Stimulated activated CD8-positive, alpha-beta memory T cell treated with anti-CD3 and anti-CD28 coated beads, Interleukin-7, amount 100 ng/mL, for 4 hours (primary cell): ENCODE results near the gene RRAS.
"Not testable (repeated sequence)": the region's sequence is repeated elsewhere in the genome, so short reads cannot be mapped to it uniquely, and the experiment has no call there.

Source experiments
- DNase-seq, 2 donors: peaks; one replicate each; pipeline ENCODE4 v3.0.0-alpha.2; 2020; ENCODE audit warnings: low read depth in 2 of 2

RRAS gene

GRCh38 chr19:49655570-49656455 is 15.9 kb upstream of the RRAS start:
- no peak for DNase-seq

DNA sequence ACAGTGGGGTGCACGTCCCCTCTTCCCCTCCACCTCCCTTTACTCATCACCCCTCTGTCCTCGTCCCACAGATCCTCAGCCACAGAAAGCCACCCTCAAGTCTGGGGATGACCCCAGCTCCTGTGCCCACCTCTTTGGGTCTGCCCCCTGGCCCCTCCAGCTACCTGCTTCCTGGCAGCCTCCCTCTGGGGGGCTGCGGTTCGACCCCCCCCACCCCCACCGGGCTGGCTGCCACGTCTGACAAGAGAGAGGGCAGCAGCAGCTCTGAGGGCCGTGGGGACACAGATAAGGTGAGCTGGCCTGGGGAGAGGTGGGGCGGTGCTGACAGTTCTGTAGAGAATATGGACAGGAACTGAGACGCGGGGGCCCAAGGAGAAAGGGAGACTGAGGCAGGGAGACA is 14.6 kb upstream of the RRAS start:
- DNase-seq = no peak

GRCh38 chr19:49653466-49653806 is 13.5 kb upstream of the RRAS start:
- no peak for DNase-seq

DNA sequence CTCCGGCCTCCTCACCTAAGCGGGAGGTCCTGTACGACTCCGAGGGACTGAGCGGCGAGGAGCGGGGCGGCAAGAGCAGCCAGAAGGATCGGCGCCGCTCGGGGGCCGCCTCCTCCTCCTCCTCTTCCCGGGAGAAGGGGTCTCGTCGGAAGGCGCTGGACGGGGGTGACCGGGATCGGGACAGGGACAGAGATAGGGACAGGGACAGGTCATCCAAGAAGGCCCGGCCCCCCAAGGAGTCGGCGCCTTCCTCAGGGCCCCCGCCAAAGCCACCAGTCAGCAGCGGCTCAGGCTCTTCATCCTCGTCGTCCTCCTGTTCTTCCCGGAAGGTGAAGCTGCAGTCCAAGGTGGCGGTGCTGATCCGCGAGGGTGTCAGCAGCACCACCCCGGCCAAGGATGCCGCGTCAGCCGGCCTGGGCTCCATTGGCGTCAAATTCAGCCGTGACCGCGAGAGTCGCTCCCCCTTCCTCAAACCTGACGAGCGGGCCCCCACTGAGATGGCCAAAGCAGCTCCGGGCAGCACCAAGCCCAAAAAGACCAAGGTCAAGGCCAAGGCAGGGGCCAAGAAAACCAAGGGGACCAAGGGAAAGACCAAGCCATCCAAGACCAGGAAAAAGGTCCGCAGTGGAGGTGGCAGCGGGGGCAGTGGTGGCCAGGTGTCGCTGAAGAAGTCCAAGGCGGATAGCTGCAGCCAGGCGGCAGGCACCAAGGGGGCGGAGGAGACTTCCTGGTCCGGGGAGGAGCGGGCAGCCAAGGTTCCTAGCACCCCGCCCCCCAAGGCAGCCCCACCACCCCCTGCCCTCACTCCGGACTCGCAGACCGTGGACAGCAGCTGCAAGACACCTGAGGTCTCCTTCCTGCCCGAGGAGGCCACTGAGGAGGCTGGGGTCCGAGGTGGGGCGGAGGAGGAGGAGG is 12.9 kb upstream of the RRAS start:
- no peak for DNase-seq

DNA sequence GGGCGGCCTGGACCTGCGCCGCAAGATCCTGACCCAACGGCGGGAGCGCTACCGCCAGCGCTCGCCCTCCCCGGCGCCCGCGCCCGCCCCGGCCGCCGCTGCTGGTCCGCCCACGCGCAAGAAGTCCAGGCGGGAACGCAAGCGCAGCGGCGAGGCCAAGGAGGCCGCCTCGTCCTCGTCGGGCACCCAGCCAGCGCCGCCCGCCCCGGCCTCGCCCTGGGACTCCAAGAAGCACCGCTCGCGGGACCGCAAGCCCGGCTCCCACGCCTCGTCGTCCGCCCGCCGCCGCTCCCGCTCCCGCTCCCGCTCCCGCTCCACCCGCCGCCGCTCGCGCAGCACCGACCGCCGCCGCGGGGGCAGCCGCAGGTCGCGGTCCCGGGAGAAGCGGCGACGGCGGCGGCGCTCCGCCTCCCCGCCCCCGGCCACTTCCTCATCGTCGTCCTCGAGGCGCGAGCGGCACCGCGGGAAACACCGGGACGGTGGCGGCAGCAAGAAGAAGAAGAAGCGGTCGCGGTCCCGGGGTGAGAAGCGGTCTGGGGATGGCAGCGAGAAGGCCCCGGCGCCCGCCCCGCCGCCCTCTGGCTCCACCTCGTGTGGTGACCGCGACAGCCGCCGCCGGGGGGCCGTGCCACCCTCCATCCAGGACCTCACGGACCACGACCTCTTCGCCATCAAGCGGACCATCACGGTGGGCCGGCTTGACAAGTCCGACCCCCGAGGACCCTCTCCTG is 12.0 kb upstream of the RRAS start:
- no peak for DNase-seq

DNA sequence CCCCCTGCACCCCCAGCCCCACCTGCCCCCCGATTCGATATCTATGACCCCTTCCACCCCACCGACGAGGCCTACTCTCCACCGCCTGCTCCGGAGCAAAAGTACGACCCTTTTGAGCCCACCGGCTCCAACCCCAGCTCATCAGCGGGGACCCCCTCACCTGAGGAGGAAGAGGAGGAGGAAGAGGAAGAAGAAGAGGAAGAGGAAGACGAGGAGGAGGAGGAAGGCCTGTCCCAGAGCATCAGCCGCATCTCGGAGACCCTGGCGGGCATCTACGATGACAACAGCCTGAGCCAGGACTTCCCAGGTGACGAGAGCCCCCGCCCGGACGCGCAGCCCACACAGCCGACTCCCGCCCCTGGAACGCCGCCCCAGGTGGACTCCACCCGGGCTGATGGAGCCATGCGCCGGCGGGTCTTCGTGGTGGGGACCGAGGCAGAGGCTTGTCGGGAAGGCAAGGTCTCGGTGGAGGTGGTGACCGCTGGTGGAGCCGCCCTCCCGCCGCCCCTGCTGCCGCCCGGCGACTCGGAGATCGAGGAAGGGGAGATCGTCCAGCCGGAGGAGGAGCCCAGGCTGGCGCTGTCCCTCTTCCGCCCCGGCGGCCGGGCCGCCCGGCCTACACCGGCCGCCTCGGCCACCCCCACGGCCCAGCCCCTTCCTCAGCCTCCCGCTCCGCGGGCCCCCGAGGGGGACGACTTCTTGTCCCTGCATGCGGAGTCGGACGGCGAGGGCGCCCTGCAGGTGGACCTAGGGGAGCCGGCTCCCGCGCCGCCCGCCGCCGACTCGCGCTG is 11.3 kb upstream of the RRAS start:
- DNase-seq = no peak

DNA sequence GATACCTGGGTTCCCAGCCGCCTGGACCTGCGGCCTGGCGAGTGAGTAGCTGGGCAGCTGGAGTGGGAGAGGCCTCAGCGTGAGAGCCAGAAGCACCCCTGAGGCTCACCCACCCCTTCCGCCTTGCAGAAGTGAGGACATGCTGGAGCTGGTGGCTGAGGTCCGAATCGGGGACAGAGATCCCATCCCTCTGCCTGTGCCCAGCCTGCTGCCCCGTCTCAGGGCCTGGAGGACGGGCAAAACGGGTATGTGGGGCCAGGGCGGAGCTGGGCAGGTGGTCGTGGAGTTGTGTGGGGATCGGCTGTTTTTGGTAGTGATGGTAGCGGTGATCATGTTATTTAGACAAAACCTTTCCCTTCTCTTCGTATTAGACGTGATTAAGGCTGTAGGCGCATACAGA is 6.6 kb upstream of the RRAS start:
- DNase-seq = no peak

GRCh38 chr19:49645995-49646394 is 6.1 kb upstream of the RRAS start:
- no peak for DNase-seq

DNA sequence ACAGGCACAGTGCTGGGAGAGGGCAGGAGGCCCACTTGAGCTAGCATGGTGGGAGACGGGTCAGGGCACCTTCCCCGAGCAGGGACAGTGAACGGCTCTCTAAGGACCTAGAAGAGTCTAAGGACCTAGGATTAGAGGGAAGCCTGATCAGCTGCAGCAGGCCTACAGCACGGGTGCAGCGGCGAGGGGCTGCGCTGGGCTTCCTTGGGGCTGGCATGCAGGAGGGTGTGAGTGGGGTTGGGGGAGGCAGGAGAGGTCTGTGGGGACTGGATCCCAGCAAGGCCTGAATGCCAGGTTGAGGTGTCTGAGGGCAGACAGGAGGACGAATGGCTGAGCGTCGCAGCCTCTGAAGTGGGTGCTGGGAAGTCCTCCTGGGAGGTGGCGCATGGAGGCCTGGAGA is 5.6 kb upstream of the RRAS start:
- DNase-seq = no peak

GRCh38 chr19:49643466-49643865 is 3.5 kb upstream of the RRAS start:
- no peak for DNase-seq

DNA sequence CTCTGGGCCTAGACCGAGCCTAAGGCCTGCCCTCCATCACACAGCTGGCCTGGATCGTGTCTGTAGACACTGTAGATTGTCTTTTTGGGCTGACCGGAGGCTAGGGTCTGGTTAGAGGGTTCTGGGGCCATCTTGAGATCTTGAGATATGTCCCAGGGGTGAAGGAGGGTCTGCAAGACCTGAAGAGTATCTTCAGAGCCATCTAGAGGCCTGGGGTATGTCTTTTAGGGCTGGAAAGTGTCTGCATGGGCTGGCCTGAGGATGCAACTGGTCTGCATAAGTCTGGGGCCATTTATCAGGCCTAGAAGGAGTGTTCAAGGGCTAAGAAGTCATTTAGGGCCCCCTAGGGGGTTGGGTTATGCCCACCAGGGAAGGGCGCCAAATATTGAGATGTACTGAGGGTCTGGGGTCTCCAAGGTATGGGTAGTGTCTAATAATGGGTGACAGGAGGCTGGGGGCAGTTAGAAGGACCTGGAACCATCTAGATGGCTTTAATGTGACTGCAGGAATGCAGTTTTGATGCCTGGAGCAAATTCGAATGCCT is 2.6 kb upstream of the RRAS start:
- no peak for DNase-seq

DNA sequence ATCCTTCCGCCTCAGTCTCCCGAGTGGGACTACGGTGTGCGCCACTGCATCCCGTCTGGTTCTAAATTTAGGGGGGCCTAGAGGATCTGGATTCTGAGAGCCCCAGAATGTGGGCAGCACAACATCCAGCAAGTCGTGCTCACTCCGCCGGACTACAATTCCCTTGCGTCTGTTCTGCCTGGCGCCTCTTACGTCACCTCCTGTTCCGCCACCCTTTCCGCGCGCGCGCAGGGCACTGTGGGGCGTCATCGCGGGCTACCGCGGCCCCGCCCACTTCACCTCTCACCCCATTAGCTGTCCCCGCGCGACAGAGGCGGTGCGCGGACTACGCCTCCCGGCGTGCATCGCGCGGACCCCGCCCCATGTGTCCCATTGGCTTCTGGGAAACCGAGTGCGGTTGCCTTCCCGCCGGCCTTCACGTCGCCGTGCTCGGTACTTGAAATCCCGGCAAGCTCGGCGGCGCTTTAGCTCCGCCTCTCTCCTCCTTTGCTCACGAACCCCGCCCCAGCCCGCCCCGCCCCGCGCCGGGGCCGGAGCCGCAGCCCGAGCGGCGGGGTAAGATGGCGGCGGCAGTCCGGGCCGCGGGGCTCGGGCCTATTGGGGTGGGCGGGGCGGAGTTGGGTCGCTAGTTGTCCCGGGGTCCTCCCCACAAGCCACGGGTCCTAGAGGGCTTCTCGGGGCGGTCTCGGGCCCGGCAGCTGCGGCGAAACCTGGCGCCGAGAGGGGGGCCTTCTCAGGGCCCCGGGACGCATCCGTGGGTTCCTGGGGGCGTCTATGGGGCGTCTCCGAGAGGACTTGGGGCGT is 1.9 kb upstream of the RRAS start, which contains the start of gene SCAF1:
Gene SCAF1 (plus strand): TSS at position 522 of the 804 bp plus-strand sequence. CDS start 2,818 bp downstream, outside the sequence.
- peak; percentile 98 to 100 for DNase-seq

GRCh38 chr19:49639401-49640112 is 386 bp downstream of the RRAS start:
- DNase-seq = no peak

DNA sequence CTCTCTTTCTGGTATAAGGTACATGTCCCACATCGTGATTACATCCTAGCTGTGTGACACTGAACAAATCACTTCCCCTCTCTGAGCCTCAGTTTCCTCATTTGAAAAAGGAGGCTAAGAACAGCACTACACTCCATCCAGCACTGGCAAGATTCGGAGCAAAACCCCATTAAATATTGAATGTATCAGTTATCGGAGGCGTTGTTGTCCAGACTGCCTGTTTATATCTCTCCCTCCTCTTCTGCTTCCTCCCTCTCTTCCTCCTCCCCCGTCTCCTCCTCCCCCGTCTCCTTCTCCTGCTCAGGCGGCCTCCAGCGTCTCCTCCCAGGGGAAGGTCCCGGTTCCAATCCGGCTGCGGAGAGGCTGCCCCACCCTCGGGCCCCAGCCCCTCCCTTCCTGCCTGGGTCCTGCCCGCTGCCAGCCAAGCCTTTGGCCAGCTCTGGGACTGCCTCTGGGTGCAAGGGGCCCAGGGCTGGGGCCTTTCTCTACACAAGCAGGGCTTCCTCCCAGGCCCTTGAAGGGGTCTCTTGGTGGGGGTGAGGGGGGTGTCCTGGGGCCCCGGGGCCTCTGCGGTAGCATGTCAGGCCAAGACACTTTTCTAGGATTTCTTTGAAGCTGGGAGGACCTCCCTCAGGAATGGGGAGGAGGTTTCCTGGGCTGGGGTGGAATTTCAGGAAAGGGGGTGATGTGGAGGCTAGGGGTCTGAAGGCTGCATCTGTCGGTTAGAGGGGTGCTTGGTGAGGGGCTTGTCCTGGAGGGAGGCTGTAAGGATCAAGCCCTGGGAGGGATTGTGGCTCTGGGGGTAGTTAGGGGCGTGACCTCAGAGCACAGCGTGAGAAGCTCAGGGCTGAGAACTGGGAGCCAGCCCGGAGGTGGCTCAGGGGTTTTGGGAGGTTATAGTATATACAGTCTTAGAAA is 1.9 kb downstream of the RRAS start:
- DNase-seq = no peak

DNA sequence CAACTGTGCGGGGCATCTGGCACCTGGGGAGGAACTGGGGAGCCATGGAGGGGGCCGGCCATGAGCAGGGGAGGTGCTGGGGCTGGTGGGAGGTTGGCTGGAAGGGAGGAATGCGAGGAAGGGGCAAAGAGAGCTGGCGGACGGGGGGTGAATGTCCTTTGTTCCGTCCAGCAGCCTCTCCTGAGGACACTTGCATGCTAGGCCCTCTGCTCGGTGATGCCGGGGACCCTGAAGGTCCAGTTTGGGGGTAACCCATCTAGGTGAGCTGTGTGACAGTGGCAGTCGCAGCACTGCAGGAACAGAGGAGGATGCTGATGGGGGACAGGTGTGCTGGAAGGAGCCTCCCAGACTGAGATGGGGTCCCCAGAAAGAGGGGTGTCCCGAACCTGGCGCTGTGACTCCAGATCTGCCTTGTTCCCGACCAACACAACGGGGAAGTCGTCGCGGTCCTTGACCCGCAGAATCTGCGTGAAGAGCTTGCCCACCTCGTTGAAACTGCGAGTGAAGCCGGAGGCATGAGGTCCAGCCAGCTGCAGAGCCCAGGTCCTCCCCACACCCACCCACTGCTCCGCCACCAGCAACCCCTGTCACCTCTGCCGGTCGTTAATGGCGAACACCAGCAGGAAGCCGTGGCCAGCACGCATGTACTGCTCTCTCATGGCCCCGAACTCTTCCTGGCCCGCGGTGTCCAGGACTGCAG is 3.6 kb downstream of the RRAS start:
- DNase-seq = no peak

GRCh38 chr19:49635530-49636232 is 4.3 kb downstream of the RRAS start:
- DNase-seq = no peak

DNA sequence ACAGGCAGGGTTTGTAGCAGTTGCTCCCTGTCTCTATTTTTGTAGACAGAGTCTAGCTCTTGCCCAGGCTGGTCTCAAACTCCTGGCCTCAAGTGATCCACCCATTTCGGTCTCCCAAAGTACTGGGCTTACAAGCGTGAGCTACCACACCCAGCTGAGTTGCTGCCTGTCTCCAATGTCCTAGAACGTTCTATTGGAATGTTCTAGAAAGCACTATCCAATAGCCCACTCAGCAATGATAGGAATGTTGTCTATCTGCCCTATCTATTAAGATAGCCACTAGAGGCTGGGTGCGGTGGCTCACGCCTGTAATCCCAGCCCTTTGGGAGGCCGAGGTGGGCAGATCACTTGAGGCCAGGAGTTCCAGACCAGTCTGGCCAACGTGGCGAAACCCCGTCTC is 6.7 kb downstream of the RRAS start:
- not testable (repeated sequence) for DNase-seq
